ENCODE measurements around the gene SAMD10. TPM values are rescaled to one million over a fixed set of nuclear protein-coding genes. Genes with fewer than 3 reads are reported as not detected.

SAMD10 gene
- total and polyA plus RNA-seq, 2 experiments from 2014 or later: 1.3 TPM

DNA sequence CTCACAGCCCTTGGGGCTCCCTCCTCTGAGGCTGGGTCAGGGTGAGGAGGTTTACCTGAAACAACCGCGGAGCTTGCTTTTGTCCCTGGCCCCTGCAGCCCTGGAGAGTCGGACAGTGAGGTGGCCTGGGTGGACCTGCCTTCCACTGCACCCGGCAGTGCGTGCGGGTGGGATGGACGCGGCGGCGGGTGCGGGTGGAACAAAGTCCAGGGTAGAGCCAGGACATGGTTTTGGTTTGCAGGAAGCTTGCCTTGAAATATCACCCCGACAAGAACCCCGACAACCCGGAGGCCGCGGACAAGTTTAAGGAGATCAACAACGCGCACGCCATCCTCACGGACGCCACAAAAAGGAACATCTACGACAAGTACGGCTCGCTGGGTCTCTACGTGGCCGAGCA is 50.4 kb downstream of the SAMD10 start:
- H3K9me2 ChIP-seq (ENCODE audit: insufficient read depth): no peaks in the 10 kb centered on the region
- in situ Hi-C loops (cut with MboI): no loop called here
- no peak overlapping the region for H2AFZ ChIP-seq
- H3K36me3 ChIP-seq (ENCODE audit: low read depth): peaks cover 21% of the 10 kb centered on the region
- no peaks in the 10 kb centered on the region for H3K4me1 ChIP-seq (ENCODE audit: insufficient read depth)
- H3K9me3 ChIP-seq (ENCODE audit: low read depth): no peaks in the 10 kb centered on the region
- no peak for DNase-seq
- TF ChIP-seq EZH2phosphoT487 (IDR thresholded peaks at IDR 0.05; ENCODE audit: insufficient read depth, low read depth): no peak
- TF ChIP-seq EZH2 (IDR thresholded peaks at IDR 0.05; ENCODE audit: insufficient read depth, poor library complexity, severe bottlenecking): no peak
- no peak overlapping the region for H3K4me3 ChIP-seq
- peaks cover 81% of the 10 kb centered on the region for H3K79me2 ChIP-seq (ENCODE audit: insufficient read depth)
- H3K4me2 ChIP-seq (ENCODE audit: unreplicated experiment): no peak overlapping the region
- H4K20me1 ChIP-seq (ENCODE audit: insufficient read depth): no peaks in the 10 kb centered on the region; the same call in 1 of the 2 replicates
- 0 out of 2 replicates have a peak, but pooled peaks cover 13% of the 10 kb centered on the region for H3F3A ChIP-seq (ENCODE audit: insufficient read depth)
- 97 to 99% methylated on average over 25 to 26 of the region's 26 CpGs for WGBS, 2 experiments (ENCODE audit: low coverage in 1 of 2, low lambda C conversion rate in 2 of 2, missing lambda C conversion rate in 2 of 2)
- no peak overlapping the region for H3K27ac ChIP-seq
- no peaks in the 10 kb centered on the region for H3K27me3 ChIP-seq (replicated peaks; ENCODE audit: insufficient read depth)
- H3K9ac ChIP-seq: no peak overlapping the region

DNA sequence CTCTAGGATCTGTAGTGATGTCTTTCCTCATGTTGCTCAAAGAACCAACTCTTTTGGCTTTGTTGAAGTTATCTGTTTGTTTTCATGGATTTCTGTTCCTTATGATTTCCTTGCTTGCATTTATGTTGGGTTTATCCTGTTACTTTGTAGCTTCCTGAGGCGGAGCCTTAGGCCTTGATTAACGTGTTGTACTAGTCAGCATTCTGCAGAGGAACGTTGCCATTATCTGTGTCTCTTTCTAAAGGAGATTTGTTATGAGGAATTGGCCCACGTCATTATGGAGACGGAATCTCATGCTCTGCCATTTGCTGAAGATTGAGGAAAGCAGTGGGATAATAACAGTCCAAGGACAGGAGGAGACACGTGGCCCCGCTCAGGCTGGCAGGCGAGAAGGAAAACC is 53.1 kb downstream of the SAMD10 start:
- Histone ChIP-seq H3K9me3 (ENCODE audit: low read depth) (no peaks in the 10 kb centered on the region), H3K36me3 (ENCODE audit: low read depth) (peaks cover 21% of the 10 kb centered on the region), H3K9me2 (ENCODE audit: insufficient read depth) (no peaks in the 10 kb centered on the region), H3K79me2 (ENCODE audit: insufficient read depth) (peaks cover 83% of the 10 kb centered on the region), H3K27me3 (replicated peaks; ENCODE audit: insufficient read depth) (no peaks in the 10 kb centered on the region), H3K4me1 (ENCODE audit: insufficient read depth) (no peaks in the 10 kb centered on the region), H3K27ac (no peak overlapping the region), H4K20me1 (ENCODE audit: insufficient read depth) (no peaks in the 10 kb centered on the region; the same call in 1 of the 2 replicates), H3K9ac (no peak overlapping the region), H3K4me3 (no peak overlapping the region), H2AFZ (no peak overlapping the region), H3F3A (ENCODE audit: insufficient read depth) (0 out of 2 replicates have a peak, but pooled peaks cover 13% of the 10 kb centered on the region), H3K4me2 (ENCODE audit: unreplicated experiment) (no peak overlapping the region)
- no peak for TF ChIP-seq EZH2 (IDR thresholded peaks at IDR 0.05; ENCODE audit: insufficient read depth, poor library complexity, severe bottlenecking)
- DNase-seq: no peak
- 67 to 70% methylated on average over 8 of the region's 8 CpGs for WGBS, 2 experiments (ENCODE audit: low coverage in 1 of 2, low lambda C conversion rate in 2 of 2, missing lambda C conversion rate in 2 of 2)
- in situ Hi-C loops (cut with MboI): no loop called here

DNA sequence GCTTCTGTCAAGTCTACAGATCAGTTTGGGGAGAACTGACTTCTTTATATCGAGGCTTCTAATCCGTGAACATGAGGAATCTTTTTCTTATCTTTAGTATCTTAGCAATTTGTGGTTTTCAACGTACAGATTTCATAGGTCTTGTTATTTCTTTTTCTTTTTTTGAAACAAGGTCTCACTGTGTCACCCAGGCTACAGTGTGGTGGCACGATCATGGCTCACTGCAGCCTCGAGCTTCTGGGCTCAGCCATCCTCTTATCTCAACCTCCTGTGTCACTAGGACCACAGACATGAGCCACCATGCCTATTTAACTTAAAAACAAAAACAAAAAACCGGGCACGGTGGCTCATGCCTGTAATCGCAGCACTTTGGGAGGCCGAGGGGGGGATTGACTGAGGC is 55.2 kb downstream of the SAMD10 start:
- H4K20me1 ChIP-seq (ENCODE audit: insufficient read depth): no peaks in the 10 kb centered on the region; the same call in 1 of the 2 replicates
- TF ChIP-seq EZH2phosphoT487 (IDR thresholded peaks at IDR 0.05; ENCODE audit: insufficient read depth, low read depth) (no peak), EZH2 (IDR thresholded peaks at IDR 0.05; ENCODE audit: insufficient read depth, poor library complexity, severe bottlenecking) (no peak)
- no peak overlapping the region for H3K4me3 ChIP-seq
- H2AFZ ChIP-seq: no peak overlapping the region
- no peak overlapping the region for H3K27ac ChIP-seq
- H3K27me3 ChIP-seq (replicated peaks; ENCODE audit: insufficient read depth): no peaks in the 10 kb centered on the region
- H3K4me1 ChIP-seq (ENCODE audit: insufficient read depth): no peaks in the 10 kb centered on the region
- DNase-seq: no peak
- no peaks in the 10 kb centered on the region for H3K9me3 ChIP-seq (ENCODE audit: low read depth)
- no peak overlapping the region for H3K4me2 ChIP-seq (ENCODE audit: unreplicated experiment)
- no peaks in the 10 kb centered on the region for H3K9me2 ChIP-seq (ENCODE audit: insufficient read depth)
- peaks cover 15% of the 10 kb centered on the region; the same call in 1 of the 2 replicates for H3K36me3 ChIP-seq (ENCODE audit: low read depth)
- 77 to 79% methylated on average over 9 of the region's 9 CpGs for WGBS, 2 experiments (ENCODE audit: low coverage in 1 of 2, low lambda C conversion rate in 2 of 2, missing lambda C conversion rate in 2 of 2)
- peaks cover 90% of the 10 kb centered on the region for H3K79me2 ChIP-seq (ENCODE audit: insufficient read depth)
- H3K9ac ChIP-seq: no peak overlapping the region
- 0 out of 2 replicates have a peak, but pooled peaks cover 13% of the 10 kb centered on the region for H3F3A ChIP-seq (ENCODE audit: insufficient read depth)
- in situ Hi-C loops (cut with MboI): no loop called here

MicroRNAs encoded within 50 kb of the gene (microRNA counts, 767-probe panel; counts per million panel counts)
- microRNA hsa-miR-1914-5p (447 counts per million, percentile 86 among the panel's probes with 10 or more counts), microRNA hsa-miR-647 (447 counts per million, percentile 86 among the panel's probes with 10 or more counts)

Small RNAs within 50 kb of the gene (microRNA-seq; reads per million reads assigned to microRNA genes)
- gene MIR1914 (ENCODE audit: borderline number of aligned reads): 2.0 reads per million
- not detected for gene MIR647 (ENCODE audit: borderline number of aligned reads)

Small RNAs within 50 kb of the gene (small RNA-seq; reads per million reads assigned to genes)
- not detected for gene MIR647 (ENCODE audit: low read depth, low replicate concordance)

Other genes with a start within 250 kb of the SAMD10 start
- gene LIME1, start 243.0 kb downstream of the SAMD10 start, total RNA-seq (2014; rRNA removed; shearing (Covaris generic)): 14.1 and 32.0 TPM in 2 replicates
- gene LIME1, start 243.0 kb downstream of the SAMD10 start, polyA plus RNA-seq (2016; fragmentation: Nextera tagmentation; extraction: Ambion mirVana): 2.4 and 3.7 TPM in 2 replicates
- 63.9 and 64.9 TPM in 2 replicates for gene SLC2A4RG, start 239.9 kb downstream of the SAMD10 start, total RNA-seq (2014; rRNA removed; shearing (Covaris generic))
- gene SLC2A4RG, start 239.9 kb downstream of the SAMD10 start, polyA plus RNA-seq (2016; fragmentation: Nextera tagmentation; extraction: Ambion mirVana): 21.3 and 22.7 TPM in 2 replicates
- 1.9 and 3.9 TPM in 2 replicates for gene ZBTB46, start 148.4 kb downstream of the SAMD10 start, total RNA-seq (2014; rRNA removed; shearing (Covaris generic))
- gene ZBTB46, start 148.4 kb downstream of the SAMD10 start, polyA plus RNA-seq (2016; fragmentation: Nextera tagmentation; extraction: Ambion mirVana): 0.33 and 0.38 TPM in 2 replicates
- gene ABHD16B, start 118.1 kb downstream of the SAMD10 start, total RNA-seq (2014; rRNA removed; shearing (Covaris generic)): not detected in 2 replicates
- not detected in 2 replicates for gene ABHD16B, start 118.1 kb downstream of the SAMD10 start, polyA plus RNA-seq (2016; fragmentation: Nextera tagmentation; extraction: Ambion mirVana)
- 198 and 214 TPM in 2 replicates for gene TPD52L2, start 114.4 kb downstream of the SAMD10 start, total RNA-seq (2014; rRNA removed; shearing (Covaris generic))
- gene TPD52L2, start 114.4 kb downstream of the SAMD10 start, polyA plus RNA-seq (2016; fragmentation: Nextera tagmentation; extraction: Ambion mirVana): 220 and 227 TPM in 2 replicates
- gene DNAJC5, start 84.5 kb downstream of the SAMD10 start, total RNA-seq (2014; rRNA removed; shearing (Covaris generic)): 68.0 and 70.9 TPM in 2 replicates
- gene DNAJC5, start 84.5 kb downstream of the SAMD10 start, polyA plus RNA-seq (2016; fragmentation: Nextera tagmentation; extraction: Ambion mirVana): 22.4 and 24.9 TPM in 2 replicates
- 17.6 and 21.5 TPM in 2 replicates for gene UCKL1, start 23.2 kb downstream of the SAMD10 start, total RNA-seq (2014; rRNA removed; shearing (Covaris generic))
- 28.8 and 33.4 TPM in 2 replicates for gene UCKL1, start 23.2 kb downstream of the SAMD10 start, polyA plus RNA-seq (2016; fragmentation: Nextera tagmentation; extraction: Ambion mirVana)
- 16.4 and 16.6 TPM in 2 replicates for gene ZNF512B, start 9.7 kb downstream of the SAMD10 start, total RNA-seq (2014; rRNA removed; shearing (Covaris generic))
- gene ZNF512B, start 9.7 kb downstream of the SAMD10 start, polyA plus RNA-seq (2016; fragmentation: Nextera tagmentation; extraction: Ambion mirVana): 1.2 and 1.5 TPM in 2 replicates
- gene PRPF6, start 1.5 kb upstream of the SAMD10 start, total RNA-seq (2014; rRNA removed; shearing (Covaris generic)): 39.0 and 47.1 TPM in 2 replicates
- 54.8 and 59.4 TPM in 2 replicates for gene PRPF6, start 1.5 kb upstream of the SAMD10 start, polyA plus RNA-seq (2016; fragmentation: Nextera tagmentation; extraction: Ambion mirVana)
- gene C20orf204, start 56.5 kb upstream of the SAMD10 start, total RNA-seq (2014; rRNA removed; shearing (Covaris generic)): 0.32 and 0.51 TPM in 2 replicates
- gene C20orf204, start 56.5 kb upstream of the SAMD10 start, polyA plus RNA-seq (2016; fragmentation: Nextera tagmentation; extraction: Ambion mirVana): 0.09 and 0.14 TPM in 2 replicates
- gene SOX18, start 70.0 kb upstream of the SAMD10 start, total RNA-seq (2014; rRNA removed; shearing (Covaris generic)): not detected in 2 replicates
- gene SOX18, start 70.0 kb upstream of the SAMD10 start, polyA plus RNA-seq (2016; fragmentation: Nextera tagmentation; extraction: Ambion mirVana): not detected in 2 replicates
- 34.3 and 39.2 TPM in 2 replicates for gene TCEA2, start 83.6 kb upstream of the SAMD10 start, total RNA-seq (2014; rRNA removed; shearing (Covaris generic))
- 67.9 and 70.7 TPM in 2 replicates for gene TCEA2, start 83.6 kb upstream of the SAMD10 start, polyA plus RNA-seq (2016; fragmentation: Nextera tagmentation; extraction: Ambion mirVana)
- 7.0 and 13.2 TPM in 2 replicates for gene RGS19, start 99.9 kb upstream of the SAMD10 start, total RNA-seq (2014; rRNA removed; shearing (Covaris generic))
- 18.7 and 20.9 TPM in 2 replicates for gene RGS19, start 99.9 kb upstream of the SAMD10 start, polyA plus RNA-seq (2016; fragmentation: Nextera tagmentation; extraction: Ambion mirVana)
- gene OPRL1, start 100.4 kb upstream of the SAMD10 start, total RNA-seq (2014; rRNA removed; shearing (Covaris generic)): 0.86 and 1.1 TPM in 2 replicates
- gene OPRL1, start 100.4 kb upstream of the SAMD10 start, polyA plus RNA-seq (2016; fragmentation: Nextera tagmentation; extraction: Ambion mirVana): 0.35 and 0.53 TPM in 2 replicates
- 3.7 TPM in 1 of 2 replicates, not detected in the other for gene LKAAEAR1, start 104.8 kb upstream of the SAMD10 start, total RNA-seq (2014; rRNA removed; shearing (Covaris generic))
- 0.59 TPM in 1 of 2 replicates, not detected in the other for gene LKAAEAR1, start 104.8 kb upstream of the SAMD10 start, polyA plus RNA-seq (2016; fragmentation: Nextera tagmentation; extraction: Ambion mirVana)
- gene NPBWR2, start 127.9 kb upstream of the SAMD10 start, total RNA-seq (2014; rRNA removed; shearing (Covaris generic)): not detected in 2 replicates
- not detected in 2 replicates for gene NPBWR2, start 127.9 kb upstream of the SAMD10 start, polyA plus RNA-seq (2016; fragmentation: Nextera tagmentation; extraction: Ambion mirVana)
- gene MYT1, start 184.8 kb upstream of the SAMD10 start, total RNA-seq (2014; rRNA removed; shearing (Covaris generic)): not detected in 2 replicates
- gene MYT1, start 184.8 kb upstream of the SAMD10 start, polyA plus RNA-seq (2016; fragmentation: Nextera tagmentation; extraction: Ambion mirVana): not detected in 2 replicates

Data from GM23248 (cell line).